Hepatocyte (in vitro differentiated cells): ENCODE results near the gene TRPM6.

Source experiments
- CTCF ChIP-seq: fragments of 200-600 bp; sonication (generic); IDR thresholded peaks from 2 replicates; pipeline ENCODE4 v1.5.1; 2016; ENCODE audit warnings: antibody characterized with exemption, mild to moderate bottlenecking; ENCODE audit not compliant: poor library complexity
- EZH2 ChIP-seq: fragments of 200-600 bp; sonication (generic); IDR thresholded peaks from 2 replicates; pipeline ENCODE4 v1.6.1; 2016; ENCODE audit warnings: antibody characterized with exemption, mild to moderate bottlenecking, borderline replicate concordance

- TF ChIP-seq CTCF (no peak), EZH2 (no peak)
These were observed 104.3 kb downstream of the TRPM6 start for GRCh38 chr9:74783408-74783807.
